Activated T-cell treated with anti-CD3 and anti-CD28 coated beads, Interleukin-2, amount 50 U/mL, for 4 hours (primary cell): ENCODE results near the gene PC. TPM values are rescaled to one million over a fixed set of nuclear protein-coding genes. Genes with fewer than 3 reads are reported as not detected.
"Not testable (repeated sequence)": the region's sequence is repeated elsewhere in the genome, so short reads cannot be mapped to it uniquely, and the experiment has no call there.

Experiments
- ATAC-seq, 2 donors: fragments of 200-7000 bp; cut with Tn5 transposase; one replicate each; pipeline ENCODE4 v1.10.0; 2021
- DNase-seq: peaks from one replicate; pipeline ENCODE4 v3.0.0-alpha.2; 2020
- H3K27me3 Mint-ChIP-seq: one replicate; pipeline ENCODE4 v1.8.0; 2021; ENCODE audit warnings: low read depth, mixed read lengths
- H3K36me3 Mint-ChIP-seq: one replicate; pipeline ENCODE4 v1.8.0; 2022; ENCODE audit warnings: mixed read lengths; ENCODE audit not compliant: insufficient read depth
- H3K4me1 Mint-ChIP-seq: one replicate; pipeline ENCODE4 v1.8.0; 2021; ENCODE audit warnings: low read depth, mixed read lengths
- H3K4me3 Mint-ChIP-seq: one replicate; pipeline ENCODE4 v1.8.0; 2021; ENCODE audit warnings: mild to moderate bottlenecking, moderate library complexity, mixed read lengths
- H3K9me3 Mint-ChIP-seq: one replicate; pipeline ENCODE4 v1.8.0; 2021; ENCODE audit warnings: mixed read lengths
- total RNA-seq, 3 donors: library from RNA; stranded (reverse); gene quantifications; one replicate each; pipeline ENCODE4 v1.2.1, GENCODE V29; 2021

PC gene
- total RNA-seq, 3 donors from 2014 or later = 17.5 to 20.0 (median 18.4) TPM

DNA sequence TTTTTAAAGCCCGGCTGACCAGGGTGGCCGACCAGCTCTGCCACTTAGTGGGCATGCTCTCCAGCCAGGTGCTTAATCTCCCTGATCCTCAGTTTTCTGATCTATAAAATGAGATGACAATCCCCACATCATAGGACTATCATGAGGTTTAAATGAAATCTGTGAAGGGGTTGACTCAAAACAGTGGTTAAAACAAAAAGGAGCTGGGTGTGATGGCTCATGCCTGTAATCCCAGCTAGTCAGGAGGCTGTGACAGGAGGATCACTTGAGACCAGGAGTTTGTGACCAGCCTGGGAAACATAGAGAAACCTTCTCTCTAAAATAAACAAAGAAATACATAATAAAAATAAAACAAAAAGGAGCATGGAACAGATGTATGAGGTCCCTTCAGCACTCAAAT is 13.3 kb upstream of the PC start:
- ATAC-seq (no peak), DNase-seq (no peak)
- no peaks in the 10 kb centered on the region for H3K9me3 Mint-ChIP-seq
- H3K27me3 Mint-ChIP-seq = peaks cover 8% of the 10 kb centered on the region
- no peaks in the 10 kb centered on the region for H3K36me3 Mint-ChIP-seq
- H3K4me3 Mint-ChIP-seq = no peak overlapping the region
- H3K4me1 Mint-ChIP-seq = peaks cover 6% of the 10 kb centered on the region

GRCh38 chr11:66970807-66971442 is 12.7 kb upstream of the PC start:
- Mint-ChIP-seq H3K36me3 (no peaks in the 10 kb centered on the region), H3K4me1 (peaks cover 6% of the 10 kb centered on the region), H3K9me3 (no peaks in the 10 kb centered on the region), H3K27me3 (peaks cover 6% of the 10 kb centered on the region), H3K4me3 (no peak overlapping the region)
- DNase-seq (no peak), ATAC-seq (peak; percentile 78 to 94)

GRCh38 chr11:66970371-66970806 is 12.2 kb upstream of the PC start:
- Mint-ChIP-seq H3K4me3 (no peak overlapping the region), H3K36me3 (no peaks in the 10 kb centered on the region), H3K4me1 (peaks cover 6% of the 10 kb centered on the region), H3K9me3 (no peaks in the 10 kb centered on the region), H3K27me3 (peaks cover under 1% of the 10 kb centered on the region)
- DNase-seq = no peak
- peak; percentile 39 to 40 for ATAC-seq

DNA sequence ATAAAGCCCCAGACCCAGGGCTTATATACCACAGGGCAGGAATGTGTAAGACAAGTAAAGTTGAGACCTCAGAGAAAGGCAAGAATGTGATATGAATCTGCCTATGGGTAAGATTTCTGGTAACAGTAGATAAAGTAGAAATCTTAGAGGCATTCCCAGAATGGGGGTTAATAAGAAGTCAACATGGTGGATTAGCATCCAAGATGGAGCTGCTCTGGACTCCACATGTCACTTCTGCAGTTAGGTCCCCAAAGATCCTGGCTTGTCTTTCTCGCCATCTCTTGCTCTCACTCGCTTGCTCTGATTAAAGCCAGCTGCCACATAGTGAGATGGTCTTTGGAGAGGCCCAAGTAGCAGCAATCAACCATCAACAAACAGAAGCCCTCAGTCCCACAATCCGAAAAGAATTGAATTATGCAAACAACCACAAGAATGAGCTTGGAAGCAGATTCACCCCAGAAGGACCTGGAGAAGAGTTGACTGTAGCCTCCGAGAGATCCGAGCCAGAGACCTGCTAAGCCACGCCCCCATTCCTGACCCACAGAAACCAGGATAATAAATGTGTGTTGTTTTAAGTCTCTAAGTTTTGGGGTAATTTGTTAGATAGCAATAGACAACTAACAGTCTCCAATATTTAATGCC is 11.5 kb upstream of the PC start:
- H3K36me3 Mint-ChIP-seq = no peaks in the 10 kb centered on the region

GRCh38 chr11:66967670-66968425 is 9.7 kb upstream of the PC start:
- no peaks in the 10 kb centered on the region for H3K27me3 Mint-ChIP-seq

More for the DNA sequence above, 11.5 kb upstream of the PC start:
- no peaks in the 10 kb centered on the region for H3K9me3 Mint-ChIP-seq
- ATAC-seq = no peak
- DNase-seq = no peak
- no peaks in the 10 kb centered on the region for H3K27me3 Mint-ChIP-seq
- H3K4me3 Mint-ChIP-seq = no peak overlapping the region
- H3K4me1 Mint-ChIP-seq = peaks cover 6% of the 10 kb centered on the region

DNA sequence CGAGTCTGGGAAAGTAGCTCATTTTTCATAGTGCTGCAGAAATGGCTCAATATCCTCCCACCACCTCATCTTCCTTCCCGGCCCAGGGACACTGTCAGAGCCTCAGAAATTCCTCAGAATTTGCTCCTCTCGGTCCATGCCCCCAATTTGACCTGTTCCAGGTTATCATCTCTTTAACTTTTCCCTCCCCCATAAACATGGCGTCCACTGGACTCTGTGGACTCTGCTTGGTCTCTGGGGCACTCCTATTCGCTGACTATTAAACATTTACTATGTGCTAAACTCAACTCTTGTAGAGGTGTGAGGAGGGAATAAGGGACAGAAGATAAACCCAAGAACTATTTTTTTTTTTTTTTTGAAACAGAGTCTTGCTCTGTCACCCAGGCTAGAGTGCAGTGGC is 8.2 kb upstream of the PC start:
- H3K36me3 Mint-ChIP-seq = no peaks in the 10 kb centered on the region
- no peaks in the 10 kb centered on the region for H3K9me3 Mint-ChIP-seq
- DNase-seq = no peak
- H3K27me3 Mint-ChIP-seq = no peaks in the 10 kb centered on the region
- H3K4me3 Mint-ChIP-seq = no peak overlapping the region
- peaks cover 6% of the 10 kb centered on the region for H3K4me1 Mint-ChIP-seq
- no peak for ATAC-seq

More at GRCh38 chr11:66967670-66968425, 9.7 kb upstream of the PC start:
- H3K36me3 Mint-ChIP-seq = no peaks in the 10 kb centered on the region
- H3K4me1 Mint-ChIP-seq = peaks cover 6% of the 10 kb centered on the region
- no peak overlapping the region for H3K4me3 Mint-ChIP-seq
- H3K9me3 Mint-ChIP-seq = no peaks in the 10 kb centered on the region
- ATAC-seq (no peak), DNase-seq (no peak)

DNA sequence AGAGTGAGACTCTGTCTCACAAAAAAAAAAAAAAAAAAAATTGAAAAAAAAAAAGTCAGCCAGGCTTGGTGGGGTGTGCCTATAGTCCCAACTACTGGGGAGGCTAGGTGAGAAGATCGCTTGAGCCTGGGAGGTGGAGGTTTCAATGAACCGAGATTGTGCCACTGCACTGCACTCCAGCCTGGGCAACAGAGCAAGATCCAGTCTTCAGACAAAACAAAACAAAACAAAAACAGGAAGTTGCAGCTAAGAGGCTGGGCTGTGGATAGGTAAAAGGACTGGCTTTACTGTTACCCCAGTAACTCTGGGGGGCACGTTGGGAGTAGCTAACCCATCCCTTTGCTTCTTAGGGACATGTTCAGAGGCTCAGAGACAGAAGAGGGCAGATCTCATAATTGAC is 6.3 kb upstream of the PC start:
- Mint-ChIP-seq H3K27me3 (no peaks in the 10 kb centered on the region), H3K4me3 (no peak overlapping the region), H3K36me3 (no peaks in the 10 kb centered on the region), H3K4me1 (peaks cover 2% of the 10 kb centered on the region), H3K9me3 (no peaks in the 10 kb centered on the region)
- DNase-seq (no peak), ATAC-seq (no peak)

DNA sequence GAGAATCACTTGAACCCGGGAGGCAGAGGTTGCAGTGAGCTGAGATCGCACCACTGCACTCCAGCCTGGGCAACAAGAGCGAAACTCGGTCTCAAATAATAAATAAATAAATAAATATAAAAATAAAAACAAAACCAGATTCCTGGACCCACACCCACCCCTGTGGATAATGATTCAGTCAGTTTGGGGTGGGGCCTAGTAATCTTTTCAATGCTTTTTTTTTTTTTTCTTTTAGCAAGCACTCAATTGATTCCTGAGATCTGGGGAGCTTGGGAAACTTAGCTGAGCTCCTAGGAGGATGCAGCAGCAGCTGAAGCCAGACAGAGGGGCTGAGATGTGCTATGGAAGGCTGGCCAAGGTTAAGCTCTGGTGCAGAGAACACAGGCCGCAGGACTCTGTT is 4.6 kb upstream of the PC start:
- peaks cover 14% of the 10 kb centered on the region for H3K4me1 Mint-ChIP-seq
- H3K36me3 Mint-ChIP-seq = no peaks in the 10 kb centered on the region
- H3K4me3 Mint-ChIP-seq = no peak overlapping the region
- no peaks in the 10 kb centered on the region for H3K27me3 Mint-ChIP-seq
- no peak for ATAC-seq
- DNase-seq = no peak
- no peaks in the 10 kb centered on the region for H3K9me3 Mint-ChIP-seq

- Mint-ChIP-seq H3K27me3 (no peaks in the 10 kb centered on the region), H3K4me1 (peaks cover 20% of the 10 kb centered on the region), H3K9me3 (no peaks in the 10 kb centered on the region), H3K4me3 (no peak overlapping the region), H3K36me3 (no peaks in the 10 kb centered on the region)
- DNase-seq (no peak), ATAC-seq (no peak)
These were observed 4.1 kb upstream of the PC start for GRCh38 chr11:66962247-66962646.

DNA sequence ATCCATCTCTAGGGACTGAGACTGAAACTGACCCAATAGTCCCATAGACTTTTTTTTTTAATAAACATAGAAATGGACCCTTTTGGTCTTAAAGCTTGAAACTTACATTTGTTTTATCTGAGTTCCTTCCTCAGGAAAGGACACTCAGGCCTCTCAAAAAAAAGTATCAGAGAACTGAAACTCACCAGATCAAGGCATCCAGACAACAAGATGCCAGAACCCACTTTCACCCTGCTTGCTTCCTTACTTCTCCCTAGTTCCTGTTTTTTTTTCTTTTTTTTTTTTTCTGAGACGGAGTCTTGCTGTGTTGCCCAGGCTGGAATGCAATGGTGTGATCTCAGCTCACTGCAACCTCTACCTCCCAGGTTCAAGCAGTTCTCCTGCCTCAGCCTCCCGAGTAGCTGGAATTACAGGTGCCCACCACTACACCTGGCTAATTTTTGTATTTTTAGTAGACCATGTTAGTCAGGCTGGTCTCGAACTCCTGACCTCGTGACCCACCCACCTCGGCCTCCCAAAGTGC is 3.6 kb upstream of the PC start:
- not testable (repeated sequence) for ATAC-seq, DNase-seq, H3K9me3 Mint-ChIP-seq, H3K27me3 Mint-ChIP-seq, H3K4me3 Mint-ChIP-seq, H3K36me3 Mint-ChIP-seq
- peaks cover 23% of the 10 kb centered on the region for H3K4me1 Mint-ChIP-seq

DNA sequence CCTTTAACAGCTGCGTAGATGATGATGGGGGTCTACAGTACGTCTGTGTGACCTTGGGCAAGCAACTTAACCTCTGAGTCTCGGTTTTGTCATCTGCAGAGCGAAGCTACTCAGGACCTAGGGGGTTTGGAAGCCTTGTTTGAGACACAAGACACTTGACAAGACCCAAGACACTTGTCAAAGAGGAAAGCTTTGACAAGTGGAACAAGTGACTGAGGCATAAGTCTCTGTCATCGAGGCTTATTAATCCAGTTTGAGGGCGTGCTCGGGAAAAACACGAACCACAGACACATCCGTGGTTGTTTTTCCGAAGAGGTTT is 732 bp upstream of the PC start:
- Mint-ChIP-seq H3K36me3 (no peaks in the 10 kb centered on the region), H3K9me3 (no peaks in the 10 kb centered on the region), H3K4me1 (peaks cover 25% of the 10 kb centered on the region), H3K27me3 (no peaks in the 10 kb centered on the region), H3K4me3 (peak overlapping the region; percentile 78)
- ATAC-seq = peak; percentile 8 to 13
- DNase-seq = peak; percentile 11

DNA sequence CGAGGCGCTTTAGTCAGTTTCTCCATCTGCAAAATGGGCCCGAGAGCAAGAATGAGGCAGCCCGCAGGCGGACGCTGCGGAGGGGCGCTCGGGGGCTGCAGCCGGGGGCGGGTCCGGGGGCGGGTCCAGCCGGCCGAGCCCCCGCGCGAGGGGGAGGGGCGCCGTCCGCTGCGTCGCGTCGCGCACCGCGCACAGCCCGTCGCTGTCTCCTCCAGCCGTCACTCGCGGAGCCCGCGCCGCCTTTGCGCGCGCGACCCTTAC is 282 bp downstream of the PC start:
- H3K27me3 Mint-ChIP-seq = no peaks in the 10 kb centered on the region
- H3K4me3 Mint-ChIP-seq = peak overlapping the region; percentile 78
- DNase-seq (no peak), ATAC-seq (peak; percentile 41 to 44)
- no peaks in the 10 kb centered on the region for H3K9me3 Mint-ChIP-seq
- H3K36me3 Mint-ChIP-seq = no peaks in the 10 kb centered on the region
- peaks cover 25% of the 10 kb centered on the region for H3K4me1 Mint-ChIP-seq

- DNase-seq (no peak), ATAC-seq (no peak)
- Mint-ChIP-seq H3K36me3 (no peaks in the 10 kb centered on the region), H3K4me3 (peak overlapping the region; percentile 54), H3K27me3 (no peaks in the 10 kb centered on the region), H3K4me1 (peaks cover 25% of the 10 kb centered on the region), H3K9me3 (no peaks in the 10 kb centered on the region)
These were observed 1.4 kb downstream of the PC start for GRCh38 chr11:66956689-66957290.

DNA sequence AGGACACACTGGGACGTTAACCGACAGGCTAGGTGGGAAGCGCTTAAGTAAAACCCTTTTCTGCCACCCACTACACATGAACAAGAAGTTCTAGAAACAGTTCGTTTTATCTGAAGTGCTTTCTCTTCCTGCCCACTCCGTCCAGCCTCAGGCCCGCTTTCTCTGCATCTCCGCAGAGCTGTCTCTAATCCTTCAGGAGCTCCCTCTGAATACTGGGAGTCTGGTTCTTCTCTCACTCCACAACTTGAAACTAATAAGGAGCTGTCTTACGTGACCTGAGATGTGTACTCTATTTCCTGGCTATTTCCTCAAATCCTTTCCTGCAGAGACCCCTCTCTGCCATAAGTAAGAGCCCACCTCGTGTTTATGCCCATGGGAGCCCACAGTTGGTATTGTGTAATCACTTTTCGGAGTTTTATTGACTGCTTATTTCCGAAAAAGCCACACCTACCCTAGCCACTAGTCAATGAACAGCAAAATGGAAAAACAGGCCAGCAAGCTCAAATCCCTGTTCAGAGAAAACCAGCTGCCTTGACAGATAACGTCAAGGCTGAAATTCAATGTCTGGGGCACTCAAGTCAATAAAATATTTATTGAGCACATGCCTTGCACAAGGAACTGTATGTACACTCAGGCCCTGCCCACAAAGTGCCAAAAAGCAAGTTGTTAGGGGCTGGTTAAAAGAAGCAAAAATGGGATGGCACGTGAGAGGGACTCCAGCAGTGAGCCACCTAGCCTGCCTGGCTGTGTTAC is 4.9 kb downstream of the PC start:
- Mint-ChIP-seq H3K27me3 (no peaks in the 10 kb centered on the region), H3K4me3 (no peak overlapping the region), H3K36me3 (no peaks in the 10 kb centered on the region), H3K9me3 (no peaks in the 10 kb centered on the region), H3K4me1 (peaks cover 16% of the 10 kb centered on the region)
- no peak for ATAC-seq
- no peak for DNase-seq
